ENCODE results near the gene CACNA2D4. TPM values are rescaled to one million over a fixed set of nuclear protein-coding genes. Genes with fewer than 3 reads are reported as not detected.

CACNA2D4 gene
- total RNA-seq, 4 donors from 2014 or later: 0.84 to 3.8 (median 3.4) TPM

GRCh38 chr12:1920971-1921370, 2.5 kb upstream of the CACNA2D4 start:
- Histone ChIP-seq H3K4me3 (no peak overlapping the region), H3K27ac (replicated peaks in 1 of 4) (no peak overlapping the region), H3K27me3 (no peaks in the 10 kb centered on the region), H3K4me1 (peaks cover 21 to 35% (median 26%) of the 10 kb centered on the region in 4 donors), H3K36me3 (no peaks in the 10 kb centered on the region), H3K9me3 (no peaks in the 10 kb centered on the region)
- TF ChIP-seq POLR2AphosphoS5 (IDR thresholded peaks at IDR 0.05) (no peak), POLR2A (IDR thresholded peaks at IDR 0.05; ENCODE audit: low read depth) (no peak), CTCF (IDR thresholded peaks at IDR 0.05) (no peak), EP300 (IDR thresholded peaks at IDR 0.05) (no peak)
- peak; percentile 79 for DNase-seq (ENCODE audit: extremely low spot score)
- 74% methylated on average over 17 of the region's 17 CpGs for WGBS
- intact Hi-C loops (cut with DNase I): no loop called here

- Histone ChIP-seq H3K4me1 (peaks cover 17 to 29% (median 22%) of the 10 kb centered on the region in 4 donors), H3K9me3 (no peaks in the 10 kb centered on the region), H3K27ac (replicated peaks in 1 of 4) (no peak overlapping the region), H3K36me3 (no peaks in the 10 kb centered on the region), H3K4me3 (no peak overlapping the region), H3K27me3 (no peaks in the 10 kb centered on the region)
- intact Hi-C loops (cut with DNase I): no loop called here
- DNase-seq (ENCODE audit: extremely low spot score): no peak
- 95% methylated on average over 13 of the region's 13 CpGs for WGBS
- no peak for TF ChIP-seq POLR2A (IDR thresholded peaks at IDR 0.05; ENCODE audit: low read depth)
- no peak for TF ChIP-seq CTCF (IDR thresholded peaks at IDR 0.05)
- TF ChIP-seq EP300 (IDR thresholded peaks at IDR 0.05): no peak
- TF ChIP-seq POLR2AphosphoS5 (IDR thresholded peaks at IDR 0.05): no peak
These were observed 2.0 kb upstream of the CACNA2D4 start for GRCh38 chr12:1920436-1920835.

- H3K36me3 ChIP-seq: no peaks in the 10 kb centered on the region
- H3K27me3 ChIP-seq: no peaks in the 10 kb centered on the region
- no peak overlapping the region for H3K27ac ChIP-seq (replicated peaks in 1 of 4)
- peaks cover 10 to 23% (median 15%) of the 10 kb centered on the region in 4 donors for H3K4me1 ChIP-seq
- no peaks in the 10 kb centered on the region for H3K9me3 ChIP-seq
- DNase-seq (ENCODE audit: extremely low spot score): no peak
- intact Hi-C loops (cut with DNase I): no loop called here
- WGBS: 89% methylated on average over 3 of the region's 3 CpGs
- no peak overlapping the region for H3K4me3 ChIP-seq
- TF ChIP-seq POLR2AphosphoS5 (IDR thresholded peaks at IDR 0.05): no peak
- no peak for TF ChIP-seq POLR2A (IDR thresholded peaks at IDR 0.05; ENCODE audit: low read depth)
- TF ChIP-seq EP300 (IDR thresholded peaks at IDR 0.05): no peak
- no peak for TF ChIP-seq CTCF (IDR thresholded peaks at IDR 0.05)
These were observed 1.3 kb upstream of the CACNA2D4 start for GRCh38 chr12:1919763-1920162.

GRCh38 chr12:1919284-1919683, 832 bp upstream of the CACNA2D4 start:
- no peaks in the 10 kb centered on the region for H3K36me3 ChIP-seq
- TF ChIP-seq POLR2A (IDR thresholded peaks at IDR 0.05; ENCODE audit: low read depth) (no peak), CTCF (IDR thresholded peaks at IDR 0.05) (no peak), POLR2AphosphoS5 (IDR thresholded peaks at IDR 0.05) (no peak), EP300 (IDR thresholded peaks at IDR 0.05) (no peak)
- H3K27ac ChIP-seq (replicated peaks in 1 of 4): no peak overlapping the region
- H3K4me3 ChIP-seq: no peak overlapping the region
- H3K27me3 ChIP-seq: no peaks in the 10 kb centered on the region
- peaks cover 6 to 18% (median 13%) of the 10 kb centered on the region in 4 donors for H3K4me1 ChIP-seq
- intact Hi-C loops (cut with DNase I): no loop called here
- WGBS: 89% methylated on average over 5 of the region's 5 CpGs
- DNase-seq (ENCODE audit: extremely low spot score): peak; percentile 66
- H3K9me3 ChIP-seq: no peaks in the 10 kb centered on the region

GRCh38 chr12:1918884-1919236, 408 bp upstream of the CACNA2D4 start:
- intact Hi-C loops (cut with DNase I): no loop called here

More at GRCh38 chr12:1918884-1919236, 408 bp upstream of the CACNA2D4 start:
- peak; percentile 82 for DNase-seq (ENCODE audit: extremely low spot score)
- Histone ChIP-seq H3K27ac (replicated peaks in 1 of 4) (no peak overlapping the region), H3K4me1 (peaks cover 5 to 15% (median 12%) of the 10 kb centered on the region in 4 donors), H3K27me3 (no peaks in the 10 kb centered on the region), H3K36me3 (no peaks in the 10 kb centered on the region), H3K4me3 (peak overlapping the region in 3 of 4 donors; percentile 27 to 39 (median 31)), H3K9me3 (no peaks in the 10 kb centered on the region)
- 86% methylated on average over 4 of the region's 6 CpGs for WGBS
- TF ChIP-seq EP300 (IDR thresholded peaks at IDR 0.05) (no peak), CTCF (IDR thresholded peaks at IDR 0.05) (no peak), POLR2A (IDR thresholded peaks at IDR 0.05; ENCODE audit: low read depth) (no peak), POLR2AphosphoS5 (IDR thresholded peaks at IDR 0.05) (no peak)

Measured in esophagus muscularis mucosa (tissue), 4 donors.